GM12875 (cell line): ENCODE data around the gene NOB1.
"Not testable (repeated sequence)": the region's sequence is repeated elsewhere in the genome, so short reads cannot be mapped to it uniquely, and the experiment has no call there.

Experiments used
- H3K4me3 ChIP-seq: one replicate; pipeline ENCODE4 v1.5.1; 2011; ENCODE audit warnings: low read depth, low read length, control low read depth
- TF ChIP-seq, protein P1 (sequence below): IDR thresholded peaks from 2 replicates; pipeline ENCODE4 v1.5.1; 2011; ENCODE audit warnings: low read depth, mild to moderate bottlenecking, control low read depth, inconsistent platforms, low read length, moderate library complexity, borderline replicate concordance; ENCODE audit not compliant: insufficient read depth

NOB1 gene

GRCh38 chr16:69793526-69793925, 38.8 kb upstream of the NOB1 start:
- no peak overlapping the region for H3K4me3 ChIP-seq
- TF ChIP-seq, protein P1, sequence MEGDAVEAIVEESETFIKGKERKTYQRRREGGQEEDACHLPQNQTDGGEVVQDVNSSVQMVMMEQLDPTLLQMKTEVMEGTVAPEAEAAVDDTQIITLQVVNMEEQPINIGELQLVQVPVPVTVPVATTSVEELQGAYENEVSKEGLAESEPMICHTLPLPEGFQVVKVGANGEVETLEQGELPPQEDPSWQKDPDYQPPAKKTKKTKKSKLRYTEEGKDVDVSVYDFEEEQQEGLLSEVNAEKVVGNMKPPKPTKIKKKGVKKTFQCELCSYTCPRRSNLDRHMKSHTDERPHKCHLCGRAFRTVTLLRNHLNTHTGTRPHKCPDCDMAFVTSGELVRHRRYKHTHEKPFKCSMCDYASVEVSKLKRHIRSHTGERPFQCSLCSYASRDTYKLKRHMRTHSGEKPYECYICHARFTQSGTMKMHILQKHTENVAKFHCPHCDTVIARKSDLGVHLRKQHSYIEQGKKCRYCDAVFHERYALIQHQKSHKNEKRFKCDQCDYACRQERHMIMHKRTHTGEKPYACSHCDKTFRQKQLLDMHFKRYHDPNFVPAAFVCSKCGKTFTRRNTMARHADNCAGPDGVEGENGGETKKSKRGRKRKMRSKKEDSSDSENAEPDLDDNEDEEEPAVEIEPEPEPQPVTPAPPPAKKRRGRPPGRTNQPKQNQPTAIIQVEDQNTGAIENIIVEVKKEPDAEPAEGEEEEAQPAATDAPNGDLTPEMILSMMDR = no peak

DNA sequence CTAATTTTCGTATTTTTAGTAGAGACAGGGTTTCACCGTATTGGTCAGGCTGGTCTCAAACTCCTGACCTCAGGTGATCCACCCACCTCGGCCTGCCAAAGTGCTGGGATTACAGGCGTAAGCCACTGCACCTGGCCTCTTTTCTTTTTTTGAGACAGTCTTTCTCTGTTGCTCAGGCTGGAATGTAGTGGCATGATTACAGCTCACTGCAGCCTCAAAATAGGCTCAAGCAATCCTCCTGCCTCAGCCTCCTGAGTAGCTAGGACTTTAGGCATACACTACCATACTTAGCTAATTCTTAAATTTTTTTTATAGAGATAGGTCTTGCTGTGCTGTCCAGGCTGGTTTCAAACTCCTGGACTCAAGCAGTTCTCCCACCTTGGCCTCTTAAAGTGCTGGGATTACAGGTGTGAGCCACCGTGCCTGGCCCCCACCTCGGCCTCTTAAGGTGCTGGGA, 36.7 kb upstream of the NOB1 start:
- not testable (repeated sequence) for H3K4me3 ChIP-seq

- TF ChIP-seq, protein P1 = no peak
- H3K4me3 ChIP-seq = no peak overlapping the region
Observed at GRCh38 chr16:69787883-69788282, 33.2 kb upstream of the NOB1 start.

DNA sequence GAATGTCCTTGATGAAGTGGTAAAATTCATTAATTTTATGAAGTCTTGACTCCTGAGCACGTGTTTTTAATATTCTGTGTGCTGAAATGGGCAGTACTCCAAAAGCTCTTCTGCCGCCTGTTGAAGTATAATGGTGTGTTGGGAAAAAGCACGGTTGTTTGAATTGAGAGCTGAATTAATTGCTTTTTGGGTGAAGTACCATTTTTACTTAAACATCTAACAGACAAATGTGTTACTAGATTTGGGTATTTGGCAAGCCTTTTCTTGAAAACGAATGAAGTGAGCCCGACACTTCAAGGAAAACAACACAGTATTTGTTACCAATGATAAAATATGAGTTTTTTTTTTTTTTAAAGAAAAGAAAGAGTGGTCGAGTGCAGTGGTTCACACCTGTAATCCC, 29.9 kb upstream of the NOB1 start:
- TF ChIP-seq, protein P1 = no peak

DNA sequence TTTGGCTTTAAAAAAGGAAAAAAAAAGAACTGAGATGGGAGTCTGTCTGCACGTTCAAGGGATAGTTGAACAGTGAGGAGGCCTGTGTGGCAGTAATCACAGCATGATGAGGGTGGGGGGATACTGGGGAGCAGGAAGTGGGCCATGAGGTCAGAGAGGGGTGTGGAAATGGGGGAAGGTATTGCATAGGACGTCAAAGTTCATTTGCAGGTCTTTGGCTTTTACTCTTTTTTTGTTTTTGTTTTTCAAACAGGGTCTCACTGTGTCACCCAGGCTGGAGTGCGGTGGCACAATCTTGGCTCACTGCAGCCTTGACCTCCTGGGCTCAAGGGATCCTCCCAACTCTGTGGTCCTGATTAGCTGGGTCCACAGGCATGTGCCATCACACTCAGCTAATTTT, 26.4 kb upstream of the NOB1 start:
- TF ChIP-seq, protein P1 = no peak
- no peak overlapping the region for H3K4me3 ChIP-seq

More for the DNA sequence above, 29.9 kb upstream of the NOB1 start:
- no peak overlapping the region for H3K4me3 ChIP-seq

DNA sequence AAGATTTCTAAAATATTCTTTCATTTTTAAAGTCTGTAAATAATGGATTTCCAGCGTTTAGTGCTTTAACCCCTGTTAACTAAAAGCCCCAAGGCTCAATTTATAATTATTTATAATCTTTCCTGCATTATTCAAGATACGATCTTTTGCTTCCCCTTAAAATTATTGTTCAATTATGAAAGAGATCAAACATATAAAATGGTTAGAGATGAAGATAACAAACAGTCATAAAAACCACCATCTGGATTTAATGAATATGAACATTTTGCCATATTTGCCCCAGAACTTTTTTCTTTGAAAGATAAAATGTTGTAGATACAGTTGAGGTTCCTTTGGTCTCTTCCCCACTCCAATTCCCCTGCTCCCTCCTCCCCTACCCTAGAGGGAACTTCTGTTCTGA, 25.0 kb upstream of the NOB1 start:
- TF ChIP-seq, protein P1 = no peak
- H3K4me3 ChIP-seq = no peak overlapping the region

GRCh38 chr16:69775563-69775962, 20.8 kb upstream of the NOB1 start:
- TF ChIP-seq, protein P1 = no peak
- H3K4me3 ChIP-seq = no peak overlapping the region

DNA sequence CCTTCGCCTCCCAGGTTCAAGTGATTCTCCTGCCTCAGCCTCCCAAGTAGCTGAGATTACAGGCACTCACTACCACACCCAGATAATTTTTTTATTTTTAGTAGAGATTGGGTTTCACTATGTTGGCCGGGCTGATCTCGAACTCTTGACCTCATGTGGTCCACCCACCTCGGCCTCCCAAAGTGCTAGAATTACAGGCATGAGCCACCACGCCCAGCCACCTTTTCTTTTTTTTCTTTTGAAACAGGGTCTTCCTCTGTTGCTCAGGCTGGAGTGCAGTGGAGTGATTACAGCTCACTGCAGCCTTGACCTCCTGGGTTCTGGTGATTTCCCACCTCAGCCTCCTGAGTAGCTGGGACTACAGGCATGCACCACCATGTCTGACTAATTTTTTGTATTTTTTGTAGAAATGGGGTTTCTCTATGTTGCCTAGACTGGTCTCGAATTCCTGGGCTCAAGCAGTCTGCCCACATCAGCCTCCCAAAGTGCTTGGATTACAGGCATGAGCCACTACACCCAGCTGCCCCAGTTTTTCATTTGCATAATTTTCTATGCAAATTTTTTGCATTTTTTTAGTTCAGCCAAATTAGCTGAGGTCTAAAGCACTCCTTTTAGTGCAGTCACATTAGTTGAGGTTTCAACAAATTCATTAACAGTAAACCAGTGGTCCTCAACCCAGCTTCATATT, 18.7 kb upstream of the NOB1 start:
- TF ChIP-seq, protein P1 = no peak
- H3K4me3 ChIP-seq = no peak overlapping the region
